GM10248 (cell line): ENCODE data around the gene LAMA1.

Experiments
- CTCF ChIA-PET: fragments of 300-600 bp; sonication (Branson Sonifier 250); formaldehyde crosslinking; extraction: SDS; loops from one replicate; lab custom pipeline; 2021; ENCODE audit warnings: antibody characterized with exemption; lab: Yijun Ruan, JAX
- POLR2A ChIA-PET: fragments of 350-650 bp; sonication (Branson Sonifier 250); formaldehyde crosslinking; extraction: SDS; loops from one replicate; lab custom pipeline; 2020; ENCODE audit warnings: antibody characterized with exemption; lab: Yijun Ruan, JAX
- DNase-seq: peaks from one replicate; pipeline ENCODE4 v3.0.0; 2012; ENCODE audit errors: extremely low spot score
- TF ChIP-seq, protein P1 (sequence below): IDR thresholded peaks from 2 replicates; pipeline ENCODE4 v1.5.1; 2012; ENCODE audit warnings: mild to moderate bottlenecking, low read depth; ENCODE audit errors: extremely low read depth, missing control alignments, control extremely low read depth

LAMA1 gene

DNA sequence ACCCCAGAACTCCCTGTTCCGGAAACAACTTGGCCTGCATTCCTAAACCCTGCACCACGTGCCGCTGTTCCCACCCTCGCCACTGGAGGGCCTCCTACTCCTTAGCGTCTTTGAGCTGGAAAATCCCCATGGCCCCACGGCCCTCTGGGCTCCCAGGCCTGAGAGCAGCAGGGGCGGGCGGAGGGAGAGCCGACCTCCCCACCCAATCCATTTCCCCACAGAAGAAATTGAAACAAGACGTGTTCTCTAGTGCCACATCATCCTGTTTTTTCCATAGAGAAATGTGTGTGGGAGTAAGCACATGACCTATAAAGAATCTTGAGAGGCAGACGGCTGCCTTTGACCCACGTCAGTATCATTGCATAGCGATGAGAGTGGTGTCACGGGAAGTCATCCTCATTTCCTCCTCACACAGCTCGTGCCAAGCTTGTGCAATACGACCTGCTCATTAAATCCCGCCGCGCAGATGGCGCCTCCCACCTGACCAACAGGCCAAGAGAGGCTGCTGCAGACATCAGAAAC lies 79.2 kb downstream of the LAMA1 start:
- ChIA-PET POLR2A (no interaction called here), CTCF (interaction anchor here (1.1 kb wide), 1 partner anchor 8 kb away, joined by 3 read pairs; no protein-coding TSS in a partner anchor)
- TF ChIP-seq, protein P1, sequence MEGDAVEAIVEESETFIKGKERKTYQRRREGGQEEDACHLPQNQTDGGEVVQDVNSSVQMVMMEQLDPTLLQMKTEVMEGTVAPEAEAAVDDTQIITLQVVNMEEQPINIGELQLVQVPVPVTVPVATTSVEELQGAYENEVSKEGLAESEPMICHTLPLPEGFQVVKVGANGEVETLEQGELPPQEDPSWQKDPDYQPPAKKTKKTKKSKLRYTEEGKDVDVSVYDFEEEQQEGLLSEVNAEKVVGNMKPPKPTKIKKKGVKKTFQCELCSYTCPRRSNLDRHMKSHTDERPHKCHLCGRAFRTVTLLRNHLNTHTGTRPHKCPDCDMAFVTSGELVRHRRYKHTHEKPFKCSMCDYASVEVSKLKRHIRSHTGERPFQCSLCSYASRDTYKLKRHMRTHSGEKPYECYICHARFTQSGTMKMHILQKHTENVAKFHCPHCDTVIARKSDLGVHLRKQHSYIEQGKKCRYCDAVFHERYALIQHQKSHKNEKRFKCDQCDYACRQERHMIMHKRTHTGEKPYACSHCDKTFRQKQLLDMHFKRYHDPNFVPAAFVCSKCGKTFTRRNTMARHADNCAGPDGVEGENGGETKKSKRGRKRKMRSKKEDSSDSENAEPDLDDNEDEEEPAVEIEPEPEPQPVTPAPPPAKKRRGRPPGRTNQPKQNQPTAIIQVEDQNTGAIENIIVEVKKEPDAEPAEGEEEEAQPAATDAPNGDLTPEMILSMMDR = peak; percentile 7
- DNase-seq = no peak

DNA sequence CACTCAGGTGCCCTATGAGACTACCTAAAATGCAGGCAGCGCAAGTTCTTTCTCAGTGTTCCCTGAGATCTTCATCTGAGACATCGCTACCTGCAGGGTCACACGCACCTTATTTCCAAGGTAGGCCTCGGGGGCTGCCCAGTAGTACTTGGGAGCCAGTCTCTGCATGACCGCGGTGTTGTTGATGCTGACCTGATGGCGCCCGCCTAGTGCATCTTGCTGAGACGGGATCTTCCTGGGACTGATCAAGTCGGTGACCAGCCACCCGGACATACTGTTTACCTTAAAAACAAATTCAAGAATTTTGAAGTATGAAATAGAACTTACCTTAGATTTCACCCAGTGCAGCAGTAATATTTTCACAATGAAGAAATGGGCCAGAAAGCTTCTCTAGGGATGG lies 80.1 kb downstream of the LAMA1 start:
- POLR2A ChIA-PET = no interaction called here
- CTCF ChIA-PET = no interaction called here
- TF ChIP-seq, protein P1 = no peak
- DNase-seq = no peak

DNA sequence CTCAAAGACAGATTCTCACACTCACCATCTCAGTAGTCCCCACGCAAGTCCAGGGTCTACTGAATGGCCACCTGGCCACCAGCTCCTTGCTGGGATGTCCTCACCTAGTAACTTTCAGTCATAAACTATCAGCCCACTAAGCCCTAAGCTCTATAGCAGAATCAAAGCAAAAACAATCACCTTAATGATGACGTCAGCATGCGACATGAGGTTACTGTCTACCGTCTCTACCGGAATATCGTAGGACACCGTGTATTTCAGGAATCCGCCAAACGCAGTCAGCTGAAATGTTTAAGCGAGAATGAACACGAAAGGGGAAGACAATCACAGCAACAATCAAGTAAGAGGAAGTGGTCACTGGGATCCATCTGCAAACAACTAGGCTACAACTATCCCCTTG lies 81.8 kb downstream of the LAMA1 start:
- no peak for DNase-seq
- POLR2A ChIA-PET = no interaction called here
- TF ChIP-seq, protein P1 = no peak
- CTCF ChIA-PET = no interaction called here

DNA sequence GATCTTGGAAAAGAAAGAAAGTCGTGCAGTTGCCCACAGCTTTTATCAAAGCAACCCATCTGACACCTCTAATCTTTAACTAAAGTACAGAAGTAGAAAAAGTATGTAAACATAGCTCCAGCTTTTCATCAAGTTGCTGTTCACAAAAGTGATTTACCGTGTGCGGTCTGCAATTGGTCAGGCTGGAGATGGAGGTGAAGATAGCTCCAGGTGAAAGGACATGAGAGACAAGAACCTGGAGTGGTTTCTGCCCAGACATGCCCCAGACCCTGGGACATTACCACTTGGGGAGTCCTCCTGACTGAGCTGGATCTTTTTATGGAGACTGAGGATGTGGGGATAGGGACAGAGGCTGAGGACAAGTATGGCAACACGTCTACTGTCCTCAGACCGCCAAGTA lies 82.7 kb downstream of the LAMA1 start:
- DNase-seq = no peak
- TF ChIP-seq, protein P1 = no peak
- ChIA-PET CTCF (no interaction called here), POLR2A (no interaction called here)

DNA sequence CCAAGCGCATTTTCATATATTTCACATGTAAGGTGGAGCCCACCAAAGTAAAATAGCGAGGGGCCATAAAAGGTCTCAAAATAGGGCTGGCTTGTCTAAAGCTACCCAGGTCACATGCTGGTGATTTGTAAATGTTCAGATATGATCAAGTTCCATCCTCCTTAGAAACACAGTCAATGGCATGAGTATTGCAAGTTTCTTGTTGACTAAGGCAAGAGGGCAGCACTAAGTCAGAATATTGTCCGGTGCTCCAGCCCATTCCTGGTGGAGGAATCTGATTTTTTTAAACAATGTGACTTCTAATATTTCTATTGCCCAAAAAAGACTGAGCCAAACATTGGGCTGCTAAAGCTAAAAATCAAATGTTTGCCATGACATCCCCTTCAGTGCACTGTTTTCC lies 85.1 kb downstream of the LAMA1 start:
- ChIA-PET CTCF (no interaction called here), POLR2A (no interaction called here)
- TF ChIP-seq, protein P1 = no peak
- DNase-seq = no peak

DNA sequence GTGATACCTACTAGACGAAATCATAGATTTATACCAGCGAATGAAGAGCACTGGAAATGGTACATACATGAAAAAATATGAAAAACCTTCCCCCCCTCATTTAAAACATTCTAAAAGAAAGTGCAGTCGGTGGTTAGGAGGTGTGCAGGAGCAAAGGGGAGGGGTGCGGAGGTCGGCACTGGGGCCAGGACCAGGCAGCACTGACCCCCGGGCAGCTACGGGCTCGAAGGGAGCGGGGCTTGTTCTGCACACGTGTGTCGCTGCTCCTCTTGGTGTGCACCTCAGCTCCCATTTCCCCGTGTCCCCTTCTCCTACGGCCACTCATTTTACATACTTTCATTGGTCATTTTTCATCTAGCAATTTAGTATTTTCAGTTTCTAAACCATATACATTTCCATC lies 89.0 kb downstream of the LAMA1 start:
- TF ChIP-seq, protein P1 = no peak
- DNase-seq = no peak
- CTCF ChIA-PET = no interaction called here
- POLR2A ChIA-PET = no interaction called here
